ENCODE results near the gene TMEM131. TPM values are rescaled to one million over a fixed set of nuclear protein-coding genes. Genes with fewer than 3 reads are reported as not detected.

Gene TMEM131
- total RNA-seq, 1 experiment from 2014 or later: 29.2 TPM

GRCh38 chr2:97931118-97931857 lies 64.5 kb downstream of the TMEM131 start:
- no peaks in the 10 kb centered on the region for H3K9me3 Mint-ChIP-seq (ENCODE audit: low read depth, unreplicated experiment)
- DNase-seq: no peak
- CTCF ChIA-PET: interaction anchor here (0.6 kb wide), 1 partner anchor 8 kb away, joined by 4 read pairs; no protein-coding TSS in a partner anchor
- no peaks in the 10 kb centered on the region for H3K36me3 Mint-ChIP-seq (ENCODE audit: insufficient read depth, unreplicated experiment)
- BruUV-seq (replicated peaks): no TSS peak
- H3K4me1 Mint-ChIP-seq (ENCODE audit: low read depth, unreplicated experiment): peaks cover 9% of the 10 kb centered on the region
- intact Hi-C loops (cut with micrococcal nuclease; ENCODE audit: unreplicated experiment): no loop called here
- H3K4me3 Mint-ChIP-seq (ENCODE audit: low read depth, unreplicated experiment): no peak overlapping the region
- H3K27me3 Mint-ChIP-seq (ENCODE audit: unreplicated experiment): no peaks in the 10 kb centered on the region
- no peak overlapping the region for H3K27ac Mint-ChIP-seq (ENCODE audit: unreplicated experiment)
- TF ChIP-seq, protein P1, sequence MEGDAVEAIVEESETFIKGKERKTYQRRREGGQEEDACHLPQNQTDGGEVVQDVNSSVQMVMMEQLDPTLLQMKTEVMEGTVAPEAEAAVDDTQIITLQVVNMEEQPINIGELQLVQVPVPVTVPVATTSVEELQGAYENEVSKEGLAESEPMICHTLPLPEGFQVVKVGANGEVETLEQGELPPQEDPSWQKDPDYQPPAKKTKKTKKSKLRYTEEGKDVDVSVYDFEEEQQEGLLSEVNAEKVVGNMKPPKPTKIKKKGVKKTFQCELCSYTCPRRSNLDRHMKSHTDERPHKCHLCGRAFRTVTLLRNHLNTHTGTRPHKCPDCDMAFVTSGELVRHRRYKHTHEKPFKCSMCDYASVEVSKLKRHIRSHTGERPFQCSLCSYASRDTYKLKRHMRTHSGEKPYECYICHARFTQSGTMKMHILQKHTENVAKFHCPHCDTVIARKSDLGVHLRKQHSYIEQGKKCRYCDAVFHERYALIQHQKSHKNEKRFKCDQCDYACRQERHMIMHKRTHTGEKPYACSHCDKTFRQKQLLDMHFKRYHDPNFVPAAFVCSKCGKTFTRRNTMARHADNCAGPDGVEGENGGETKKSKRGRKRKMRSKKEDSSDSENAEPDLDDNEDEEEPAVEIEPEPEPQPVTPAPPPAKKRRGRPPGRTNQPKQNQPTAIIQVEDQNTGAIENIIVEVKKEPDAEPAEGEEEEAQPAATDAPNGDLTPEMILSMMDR (IDR thresholded peaks at IDR 0.05; ENCODE audit: unreplicated experiment): no peak

GRCh38 chr2:97928591-97928990 lies 67.2 kb downstream of the TMEM131 start:
- Mint-ChIP-seq H3K4me1 (ENCODE audit: low read depth, unreplicated experiment) (no peaks in the 10 kb centered on the region), H3K9me3 (ENCODE audit: low read depth, unreplicated experiment) (no peaks in the 10 kb centered on the region), H3K27me3 (ENCODE audit: unreplicated experiment) (no peaks in the 10 kb centered on the region), H3K36me3 (ENCODE audit: insufficient read depth, unreplicated experiment) (peaks cover 3% of the 10 kb centered on the region), H3K27ac (ENCODE audit: unreplicated experiment) (no peak overlapping the region), H3K4me3 (ENCODE audit: low read depth, unreplicated experiment) (no peak overlapping the region)
- DNase-seq: no peak
- intact Hi-C loops (cut with micrococcal nuclease; ENCODE audit: unreplicated experiment): no loop called here
- TF ChIP-seq, protein P1 (IDR thresholded peaks at IDR 0.05; ENCODE audit: unreplicated experiment): no peak
- CTCF ChIA-PET: no interaction called here
- no TSS peak for BruUV-seq (replicated peaks)

- intact Hi-C loops (cut with micrococcal nuclease; ENCODE audit: unreplicated experiment): no loop called here
- TF ChIP-seq, protein P1 (IDR thresholded peaks at IDR 0.05; ENCODE audit: unreplicated experiment): no peak
- no peaks in the 10 kb centered on the region for H3K4me1 Mint-ChIP-seq (ENCODE audit: low read depth, unreplicated experiment)
- CTCF ChIA-PET: no interaction called here
- H3K36me3 Mint-ChIP-seq (ENCODE audit: insufficient read depth, unreplicated experiment): peaks cover 4% of the 10 kb centered on the region
- H3K27ac Mint-ChIP-seq (ENCODE audit: unreplicated experiment): no peak overlapping the region
- H3K4me3 Mint-ChIP-seq (ENCODE audit: low read depth, unreplicated experiment): no peak overlapping the region
- BruUV-seq (replicated peaks): no TSS peak
- H3K27me3 Mint-ChIP-seq (ENCODE audit: unreplicated experiment): no peaks in the 10 kb centered on the region
- no peaks in the 10 kb centered on the region for H3K9me3 Mint-ChIP-seq (ENCODE audit: low read depth, unreplicated experiment)
- no peak for DNase-seq
Measured at GRCh38 chr2:97926946-97927345, 68.8 kb downstream of the TMEM131 start.

GRCh38 chr2:97924194-97924593 lies 71.6 kb downstream of the TMEM131 start:
- no peak for DNase-seq
- Mint-ChIP-seq H3K27me3 (ENCODE audit: unreplicated experiment) (no peaks in the 10 kb centered on the region), H3K36me3 (ENCODE audit: insufficient read depth, unreplicated experiment) (peaks cover 4% of the 10 kb centered on the region), H3K27ac (ENCODE audit: unreplicated experiment) (no peak overlapping the region), H3K4me1 (ENCODE audit: low read depth, unreplicated experiment) (no peaks in the 10 kb centered on the region), H3K4me3 (ENCODE audit: low read depth, unreplicated experiment) (no peak overlapping the region), H3K9me3 (ENCODE audit: low read depth, unreplicated experiment) (peaks cover 11% of the 10 kb centered on the region)
- intact Hi-C loops (cut with micrococcal nuclease; ENCODE audit: unreplicated experiment): no loop called here
- no TSS peak for BruUV-seq (replicated peaks)
- TF ChIP-seq, protein P1 (IDR thresholded peaks at IDR 0.05; ENCODE audit: unreplicated experiment): no peak
- CTCF ChIA-PET: interaction anchor here (1.2 kb wide), 1 partner anchor 8 kb away, joined by 4 read pairs; no protein-coding TSS in a partner anchor
